ENCODE data around the gene WDR93. TPM values are rescaled to one million over a fixed set of nuclear protein-coding genes. Genes with fewer than 3 reads are reported as not detected.

The WDR93 gene
- total RNA-seq, 1 donor = not detected

DNA sequence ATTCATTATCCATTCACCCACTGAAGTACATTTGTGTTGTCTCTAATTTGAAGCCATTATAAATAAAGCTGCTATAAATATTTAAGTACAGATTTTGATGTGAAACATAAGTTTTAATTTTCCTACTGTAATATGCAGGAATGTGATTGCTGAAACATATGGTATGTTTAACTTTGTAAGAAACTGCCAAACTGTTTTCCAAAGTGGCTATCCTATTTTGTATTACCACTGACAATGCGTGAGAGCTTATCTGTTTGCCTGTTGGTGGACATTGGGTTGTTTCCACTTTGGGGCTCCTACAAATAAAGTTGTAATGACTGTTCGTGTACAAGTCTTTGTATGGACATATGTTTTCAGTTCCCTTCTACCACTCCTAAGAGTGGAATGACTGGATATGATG is 2.5 kb downstream of the WDR93 start:
- H3K4me3 ChIP-seq (ENCODE audit: low read length) = no peak overlapping the region
- H3K4me1 ChIP-seq (ENCODE audit: insufficient read depth, low read length) = peaks cover 11% of the 10 kb centered on the region
- no peaks in the 10 kb centered on the region for H3K27me3 ChIP-seq (ENCODE audit: insufficient read depth, low read length)
- H3K9me3 ChIP-seq (ENCODE audit: low read depth, low read length) = no peaks in the 10 kb centered on the region

DNA sequence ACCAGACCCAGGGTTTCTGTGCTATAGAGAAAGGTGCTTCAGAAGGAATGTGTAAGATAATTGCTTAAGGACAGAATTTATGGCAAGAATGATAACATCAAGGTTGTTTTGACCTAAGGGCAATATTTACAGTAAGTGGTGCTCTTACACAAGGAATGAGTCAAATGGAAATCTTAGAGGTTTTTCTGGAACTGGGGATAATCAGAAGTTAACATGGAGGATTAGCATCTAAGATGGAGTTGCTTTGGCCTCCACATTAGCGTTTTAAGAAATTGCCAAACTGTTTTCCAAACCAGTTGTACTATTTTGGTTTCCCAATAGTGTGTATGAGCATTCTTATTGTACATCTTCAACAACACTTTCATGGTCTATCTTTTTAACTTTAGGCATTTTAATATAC is 3.1 kb downstream of the WDR93 start:
- Histone ChIP-seq H3K9me3 (ENCODE audit: low read depth, low read length) (no peaks in the 10 kb centered on the region), H3K4me3 (ENCODE audit: low read length) (no peak overlapping the region), H3K27me3 (ENCODE audit: insufficient read depth, low read length) (peaks cover under 1% of the 10 kb centered on the region), H3K4me1 (ENCODE audit: insufficient read depth, low read length) (peaks cover 11% of the 10 kb centered on the region)

DNA sequence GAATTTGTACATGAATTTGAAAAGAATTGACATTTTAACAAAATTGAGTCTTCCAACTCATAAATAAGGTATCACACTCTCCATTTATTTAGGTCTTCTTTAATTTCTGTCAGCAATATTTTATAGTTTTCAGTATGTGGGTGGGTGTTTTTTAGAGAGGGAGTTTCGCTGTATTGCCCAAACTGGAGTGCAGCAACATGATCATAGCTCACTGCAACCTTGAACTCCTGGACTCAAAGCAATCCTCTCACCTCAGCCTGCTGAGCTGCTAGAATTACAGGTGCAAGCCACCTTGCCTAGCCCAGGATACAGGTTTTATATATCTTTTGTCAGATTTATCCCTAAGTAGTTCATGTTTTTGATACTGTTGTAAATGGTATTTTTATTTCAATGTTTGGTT is 4.6 kb downstream of the WDR93 start:
- Histone ChIP-seq H3K4me3 (ENCODE audit: low read length) (no peak overlapping the region), H3K4me1 (ENCODE audit: insufficient read depth, low read length) (peaks cover 6% of the 10 kb centered on the region), H3K9me3 (ENCODE audit: low read depth, low read length) (no peaks in the 10 kb centered on the region)

DNA sequence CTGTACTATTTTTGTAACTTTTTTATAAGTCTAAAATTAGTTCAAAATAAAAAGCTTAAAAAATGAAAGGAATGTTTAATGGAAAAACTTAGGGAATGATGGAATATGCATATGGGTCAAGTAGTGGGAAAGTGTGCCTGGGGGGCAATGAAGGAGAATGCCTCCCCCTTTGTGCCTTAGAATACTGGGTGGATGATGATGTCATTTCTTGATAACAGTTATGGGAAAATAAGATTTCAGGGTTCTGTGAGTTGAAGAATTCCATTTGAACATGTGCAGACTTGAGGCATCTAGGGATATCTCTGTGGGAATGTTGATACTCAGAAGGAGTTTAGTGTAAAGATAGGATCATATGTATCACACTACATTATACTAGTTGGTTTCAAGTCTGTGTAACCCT is 13.8 kb downstream of the WDR93 start:
- H3K4me3 ChIP-seq (ENCODE audit: low read length) = no peak overlapping the region
- no peaks in the 10 kb centered on the region for H3K4me1 ChIP-seq (ENCODE audit: insufficient read depth, low read length)
- no peaks in the 10 kb centered on the region for H3K9me3 ChIP-seq (ENCODE audit: low read depth, low read length)
- H3K27me3 ChIP-seq (ENCODE audit: insufficient read depth, low read length) = no peaks in the 10 kb centered on the region

More for the DNA sequence above, 4.6 kb downstream of the WDR93 start:
- H3K27me3 ChIP-seq (ENCODE audit: insufficient read depth, low read length) = peaks cover 6% of the 10 kb centered on the region

GRCh38 chr15:89707577-89707976 is 17.0 kb downstream of the WDR93 start:
- Histone ChIP-seq H3K9me3 (ENCODE audit: low read depth, low read length) (no peaks in the 10 kb centered on the region), H3K4me3 (ENCODE audit: low read length) (no peak overlapping the region), H3K27me3 (ENCODE audit: insufficient read depth, low read length) (peaks cover 3% of the 10 kb centered on the region), H3K4me1 (ENCODE audit: insufficient read depth, low read length) (no peaks in the 10 kb centered on the region)

- no peak overlapping the region for H3K4me3 ChIP-seq (ENCODE audit: low read length)
- H3K27me3 ChIP-seq (ENCODE audit: insufficient read depth, low read length) = peaks cover 3% of the 10 kb centered on the region
- no peaks in the 10 kb centered on the region for H3K4me1 ChIP-seq (ENCODE audit: insufficient read depth, low read length)
- no peaks in the 10 kb centered on the region for H3K9me3 ChIP-seq (ENCODE audit: low read depth, low read length)
Observed at GRCh38 chr15:89714775-89715174, 24.2 kb downstream of the WDR93 start.

DNA sequence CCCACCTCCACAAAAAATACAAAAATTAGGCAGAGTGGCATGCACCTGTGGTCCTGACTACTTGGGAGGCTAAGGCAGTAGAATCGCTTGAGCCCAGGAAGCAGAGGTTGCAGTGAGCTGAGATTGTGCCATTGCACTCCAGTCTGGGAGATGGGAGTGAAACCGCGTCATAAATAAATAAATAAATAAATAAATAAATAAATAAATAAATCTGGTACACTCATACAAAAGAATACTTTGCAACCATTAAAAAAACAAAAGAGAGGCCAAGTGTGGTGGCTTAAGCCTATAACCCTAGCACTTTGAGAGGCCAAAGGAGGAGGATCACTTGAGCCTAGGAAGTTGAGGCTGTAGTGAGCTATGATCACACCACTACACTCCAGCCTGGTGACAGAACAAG is 32.4 kb downstream of the WDR93 start:
- Histone ChIP-seq H3K27me3 (ENCODE audit: insufficient read depth, low read length) (peaks cover 4% of the 10 kb centered on the region), H3K4me1 (ENCODE audit: insufficient read depth, low read length) (no peaks in the 10 kb centered on the region), H3K4me3 (ENCODE audit: low read length) (no peak overlapping the region), H3K9me3 (ENCODE audit: low read depth, low read length) (no peaks in the 10 kb centered on the region)

DNA sequence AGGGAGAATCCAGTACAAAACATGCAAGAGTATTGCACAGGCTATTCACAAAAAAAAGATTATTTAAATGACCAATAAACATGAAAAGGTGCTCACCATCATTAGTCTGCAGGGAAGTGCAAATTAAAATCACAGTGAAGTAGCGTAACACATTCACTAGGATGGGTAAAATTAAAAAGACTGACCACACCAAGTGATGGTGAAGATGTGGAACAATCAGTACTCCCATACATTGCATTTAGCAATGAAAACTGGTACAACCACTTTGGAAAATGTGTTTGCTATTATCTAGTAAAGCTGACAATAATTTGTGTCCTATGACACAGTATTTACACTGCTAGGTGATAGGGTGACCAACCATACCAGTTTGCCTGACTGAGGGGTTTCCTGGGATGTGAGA is 34.0 kb downstream of the WDR93 start:
- no peak overlapping the region for H3K4me3 ChIP-seq (ENCODE audit: low read length)
- H3K9me3 ChIP-seq (ENCODE audit: low read depth, low read length) = no peaks in the 10 kb centered on the region
- H3K4me1 ChIP-seq (ENCODE audit: insufficient read depth, low read length) = no peaks in the 10 kb centered on the region
- H3K27me3 ChIP-seq (ENCODE audit: insufficient read depth, low read length) = peaks cover 4% of the 10 kb centered on the region

DNA sequence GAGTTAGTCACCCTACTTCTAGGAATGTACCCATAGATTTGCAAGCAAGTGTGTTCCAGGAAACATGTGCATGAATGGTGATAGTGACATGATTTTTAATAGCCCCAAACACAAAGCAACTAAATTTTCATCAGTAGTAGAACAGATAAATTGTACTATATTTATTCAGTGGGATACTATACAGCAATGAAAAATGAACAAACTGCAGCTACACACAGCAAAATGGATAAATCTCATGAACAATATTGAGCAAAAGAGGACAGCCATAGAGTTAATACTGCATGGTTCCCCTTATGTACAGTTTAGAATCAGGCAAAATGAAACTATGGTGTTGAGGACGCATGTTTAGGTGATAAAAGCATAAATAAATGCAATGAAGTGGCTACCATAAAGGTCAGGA is 34.5 kb downstream of the WDR93 start:
- Histone ChIP-seq H3K27me3 (ENCODE audit: insufficient read depth, low read length) (peaks cover 4% of the 10 kb centered on the region), H3K9me3 (ENCODE audit: low read depth, low read length) (no peaks in the 10 kb centered on the region), H3K4me3 (ENCODE audit: low read length) (no peak overlapping the region), H3K4me1 (ENCODE audit: insufficient read depth, low read length) (no peaks in the 10 kb centered on the region)

GRCh38 chr15:89728254-89728653 is 37.6 kb downstream of the WDR93 start:
- H3K27me3 ChIP-seq (ENCODE audit: insufficient read depth, low read length) = no peaks in the 10 kb centered on the region
- H3K4me3 ChIP-seq (ENCODE audit: low read length) = no peak overlapping the region
- H3K4me1 ChIP-seq (ENCODE audit: insufficient read depth, low read length) = no peaks in the 10 kb centered on the region
- no peaks in the 10 kb centered on the region for H3K9me3 ChIP-seq (ENCODE audit: low read depth, low read length)

DNA sequence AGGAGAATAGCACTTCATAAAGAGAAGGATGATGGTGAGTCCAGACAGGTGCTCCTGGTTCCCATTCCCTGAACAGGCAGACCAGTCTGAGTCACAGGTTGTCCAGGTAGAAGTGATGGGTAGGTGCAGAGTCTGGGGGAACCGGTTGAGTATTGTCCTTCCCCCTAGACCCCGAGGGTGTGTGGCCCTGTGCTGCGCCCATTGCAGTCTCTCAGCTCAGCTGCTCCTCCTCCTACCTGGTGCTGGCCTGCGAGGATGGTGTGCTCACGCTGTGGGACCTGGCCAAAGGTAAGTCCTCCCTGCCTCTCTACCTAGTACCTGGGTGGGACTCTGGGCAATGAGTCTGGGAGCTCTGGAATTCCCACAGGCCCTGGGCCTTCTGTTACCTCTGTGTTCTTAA is 40.7 kb downstream of the WDR93 start:
- no peaks in the 10 kb centered on the region for H3K27me3 ChIP-seq (ENCODE audit: insufficient read depth, low read length)
- H3K9me3 ChIP-seq (ENCODE audit: low read depth, low read length) = no peaks in the 10 kb centered on the region
- H3K4me1 ChIP-seq (ENCODE audit: insufficient read depth, low read length) = no peaks in the 10 kb centered on the region
- no peak overlapping the region for H3K4me3 ChIP-seq (ENCODE audit: low read length)

DNA sequence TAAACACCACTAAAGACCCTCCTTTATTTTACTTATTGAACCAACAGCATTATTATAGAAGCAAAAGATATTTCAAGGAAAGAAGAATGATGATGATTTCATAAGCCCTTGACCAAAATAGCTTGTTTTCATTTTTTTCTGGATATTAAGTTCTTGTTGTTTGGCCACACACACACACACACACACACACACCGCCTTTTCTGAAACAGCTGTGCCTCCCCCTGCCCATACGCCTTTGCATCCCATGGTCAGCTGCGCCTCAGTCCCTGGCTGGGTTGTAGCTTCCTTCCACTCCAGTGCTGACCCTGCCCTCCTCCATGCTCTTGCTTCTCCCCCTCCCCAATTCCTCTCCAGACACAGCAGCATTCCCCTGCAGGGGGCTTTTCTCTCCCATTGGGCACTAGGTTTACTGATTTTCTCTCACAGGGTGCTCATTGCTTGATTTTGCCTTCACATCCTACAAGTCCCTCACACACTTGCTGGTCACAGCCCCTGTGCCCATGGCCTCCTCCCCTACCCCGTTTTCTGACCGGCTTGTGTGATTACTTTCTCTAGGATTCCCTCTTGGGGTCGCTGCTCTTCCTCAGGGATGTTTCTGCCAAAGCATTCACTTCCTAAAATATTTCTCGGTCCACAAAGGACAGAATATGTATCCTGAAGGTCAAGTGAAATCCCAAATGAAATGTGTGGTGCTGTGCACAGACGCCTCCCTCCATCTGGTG is 42.0 kb downstream of the WDR93 start:
- Histone ChIP-seq H3K27me3 (ENCODE audit: insufficient read depth, low read length) (no peaks in the 10 kb centered on the region), H3K9me3 (ENCODE audit: low read depth, low read length) (no peaks in the 10 kb centered on the region), H3K4me3 (ENCODE audit: low read length) (no peak overlapping the region), H3K4me1 (ENCODE audit: insufficient read depth, low read length) (no peaks in the 10 kb centered on the region)

- Histone ChIP-seq H3K4me1 (ENCODE audit: insufficient read depth, low read length) (no peaks in the 10 kb centered on the region), H3K27me3 (ENCODE audit: insufficient read depth, low read length) (no peaks in the 10 kb centered on the region), H3K9me3 (ENCODE audit: low read depth, low read length) (no peaks in the 10 kb centered on the region), H3K4me3 (ENCODE audit: low read length) (no peak overlapping the region)
Observed at GRCh38 chr15:89735773-89736172, 45.2 kb downstream of the WDR93 start.

DNA sequence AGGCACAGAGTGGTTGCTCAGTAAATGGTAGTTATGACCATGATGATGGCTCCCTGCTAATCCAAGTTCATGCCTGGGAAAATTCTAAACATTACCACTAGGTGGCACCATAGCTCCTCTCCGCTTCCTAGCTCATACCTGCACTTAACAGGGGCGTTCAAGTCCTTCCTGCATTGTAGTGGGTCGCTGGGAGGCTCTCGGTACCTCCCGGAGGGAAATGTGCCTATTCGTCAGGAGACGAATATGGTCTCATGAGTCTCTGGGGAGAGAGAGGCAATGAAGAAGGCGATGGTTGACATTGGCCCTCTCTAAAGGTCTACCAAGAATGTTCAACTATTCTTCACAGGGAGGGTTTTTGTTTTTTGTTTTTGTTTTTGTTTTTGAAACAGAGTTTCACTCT is 49.5 kb downstream of the WDR93 start:
- Histone ChIP-seq H3K4me3 (ENCODE audit: low read length) (no peak overlapping the region), H3K27me3 (ENCODE audit: insufficient read depth, low read length) (no peaks in the 10 kb centered on the region), H3K9me3 (ENCODE audit: low read depth, low read length) (no peaks in the 10 kb centered on the region), H3K4me1 (ENCODE audit: insufficient read depth, low read length) (no peaks in the 10 kb centered on the region)

- H3K4me3 ChIP-seq (ENCODE audit: low read length) = no peak overlapping the region
- H3K4me1 ChIP-seq (ENCODE audit: insufficient read depth, low read length) = no peaks in the 10 kb centered on the region
- H3K27me3 ChIP-seq (ENCODE audit: insufficient read depth, low read length) = no peaks in the 10 kb centered on the region
- no peaks in the 10 kb centered on the region for H3K9me3 ChIP-seq (ENCODE audit: low read depth, low read length)
Observed at GRCh38 chr15:89743011-89743410, 52.4 kb downstream of the WDR93 start.

- Histone ChIP-seq H3K4me1 (ENCODE audit: insufficient read depth, low read length) (no peaks in the 10 kb centered on the region), H3K27me3 (ENCODE audit: insufficient read depth, low read length) (no peaks in the 10 kb centered on the region), H3K4me3 (ENCODE audit: low read length) (no peak overlapping the region), H3K9me3 (ENCODE audit: low read depth, low read length) (no peaks in the 10 kb centered on the region)
Observed at GRCh38 chr15:89743594-89743993, 53.0 kb downstream of the WDR93 start.

All from mononuclear cell (primary cell).